ENCODE results near the gene PARD3B.

PARD3B gene

DNA sequence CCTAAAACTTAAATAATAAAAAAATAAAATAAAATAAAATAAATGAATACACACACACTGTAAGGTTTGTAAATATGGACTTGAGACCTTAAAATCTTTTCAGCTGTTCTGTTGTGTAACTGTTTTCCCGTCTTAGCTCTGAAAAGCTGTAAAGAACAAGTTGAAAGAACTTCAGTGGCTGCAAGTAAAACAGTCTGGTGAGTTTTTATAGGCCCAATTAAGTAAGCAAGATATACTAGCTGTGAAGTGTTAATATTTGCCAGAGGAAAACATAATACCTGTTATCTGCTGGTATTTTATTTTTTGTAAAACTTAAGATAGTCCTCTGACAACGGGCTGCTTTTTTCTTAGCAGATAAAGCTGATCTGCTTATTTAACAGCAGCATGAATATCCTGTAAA lies 960.1 kb downstream of the PARD3B start:
- ChIA-PET POLR2A (no interaction called here), CTCF (no interaction called here)
- no peak for TF ChIP-seq BHLHE40 (IDR thresholded peaks at IDR 0.05; ENCODE audit: borderline replicate concordance)
- TF ChIP-seq ARNT (IDR thresholded peaks at IDR 0.05): no peak
- no peak for TF ChIP-seq LEF1 (IDR thresholded peaks at IDR 0.05; ENCODE audit: borderline replicate concordance)
- TF ChIP-seq FOXK2 (IDR thresholded peaks at IDR 0.05): no peak
- TF ChIP-seq, protein P1, sequence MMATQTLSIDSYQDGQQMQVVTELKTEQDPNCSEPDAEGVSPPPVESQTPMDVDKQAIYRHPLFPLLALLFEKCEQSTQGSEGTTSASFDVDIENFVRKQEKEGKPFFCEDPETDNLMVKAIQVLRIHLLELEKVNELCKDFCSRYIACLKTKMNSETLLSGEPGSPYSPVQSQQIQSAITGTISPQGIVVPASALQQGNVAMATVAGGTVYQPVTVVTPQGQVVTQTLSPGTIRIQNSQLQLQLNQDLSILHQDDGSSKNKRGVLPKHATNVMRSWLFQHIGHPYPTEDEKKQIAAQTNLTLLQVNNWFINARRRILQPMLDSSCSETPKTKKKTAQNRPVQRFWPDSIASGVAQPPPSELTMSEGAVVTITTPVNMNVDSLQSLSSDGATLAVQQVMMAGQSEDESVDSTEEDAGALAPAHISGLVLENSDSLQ (IDR thresholded peaks at IDR 0.05): no peak
- no peak for TF ChIP-seq ELF4 (IDR thresholded peaks at IDR 0.05)
- no peak for TF ChIP-seq ZNF384 (IDR thresholded peaks at IDR 0.05)
- no peak for TF ChIP-seq SUZ12 (IDR thresholded peaks at IDR 0.05)
- TF ChIP-seq SP1 (IDR thresholded peaks at IDR 0.05): no peak
- no peak for TF ChIP-seq TARDBP (IDR thresholded peaks at IDR 0.05)
- DNase-seq (ENCODE audit: extremely low spot score): no peak

DNA sequence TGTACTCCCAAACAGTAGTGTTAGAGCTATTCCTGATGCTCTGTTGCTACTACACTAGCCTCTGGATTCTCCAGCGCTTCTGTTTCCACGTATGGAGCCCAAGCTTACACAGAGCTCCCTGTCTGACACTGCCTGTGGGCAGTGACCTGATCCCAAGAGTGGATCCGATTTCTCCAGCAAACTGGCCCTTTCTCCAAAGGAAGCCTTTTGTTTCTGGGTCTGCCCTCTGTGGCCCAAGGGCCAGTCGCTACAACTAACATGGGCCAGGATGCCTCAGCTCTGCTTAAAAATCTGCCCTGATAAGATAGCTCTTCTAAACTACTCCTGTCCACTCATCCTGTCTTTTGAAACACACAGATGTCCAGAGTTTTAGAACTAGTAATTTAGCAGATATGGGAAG lies 964.4 kb downstream of the PARD3B start:
- ChIA-PET CTCF (interaction anchor here (0.6 kb wide), 1 partner anchor 1250 kb away, joined by 3 read pairs; no protein-coding TSS in a partner anchor), POLR2A (no interaction called here)
- no peak for DNase-seq (ENCODE audit: extremely low spot score)
- TF ChIP-seq CTBP1 (IDR thresholded peaks at IDR 0.05; ENCODE audit: borderline replicate concordance) (no peak), ZNF384 (IDR thresholded peaks at IDR 0.05) (no peak), NFRKB (IDR thresholded peaks at IDR 0.05) (no peak), SUZ12 (IDR thresholded peaks at IDR 0.05) (no peak), ELF4 (IDR thresholded peaks at IDR 0.05) (no peak), BHLHE40 (IDR thresholded peaks at IDR 0.05; ENCODE audit: borderline replicate concordance) (no peak), FOXK2 (IDR thresholded peaks at IDR 0.05) (no peak), TARDBP (IDR thresholded peaks at IDR 0.05) (no peak), FOXM1 (IDR thresholded peaks at IDR 0.05; ENCODE audit: borderline replicate concordance) (no peak), FOXA1 (IDR thresholded peaks at IDR 0.05) (no peak), HDGF (IDR thresholded peaks at IDR 0.05; ENCODE audit: borderline replicate concordance) (no peak)

DNA sequence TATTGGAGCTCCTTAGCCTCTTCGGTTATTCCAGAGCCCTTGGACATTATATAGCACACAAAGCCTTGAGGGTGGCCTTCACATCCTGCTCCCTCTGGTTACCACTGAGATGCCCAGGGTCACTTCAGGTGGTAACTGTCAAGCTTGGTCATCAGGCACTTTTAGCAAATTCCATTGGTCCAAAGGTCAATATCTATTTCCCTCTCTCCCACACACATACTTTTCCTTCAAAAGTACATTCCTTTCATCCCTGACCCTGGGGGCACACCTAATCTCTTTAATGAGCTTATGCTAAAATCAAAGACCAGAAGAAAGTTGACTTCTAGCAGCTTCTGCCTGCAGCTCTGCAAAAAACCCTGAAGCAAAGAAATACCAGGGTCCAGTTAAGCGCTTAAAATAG lies 965.1 kb downstream of the PARD3B start:
- ChIA-PET POLR2A (no interaction called here), CTCF (no interaction called here)
- TF ChIP-seq SUZ12 (IDR thresholded peaks at IDR 0.05) (no peak), NFRKB (IDR thresholded peaks at IDR 0.05) (no peak), ELF4 (IDR thresholded peaks at IDR 0.05) (no peak), BHLHE40 (IDR thresholded peaks at IDR 0.05; ENCODE audit: borderline replicate concordance) (no peak), FOXM1 (IDR thresholded peaks at IDR 0.05; ENCODE audit: borderline replicate concordance) (no peak), FOXK2 (IDR thresholded peaks at IDR 0.05) (no peak), ARNT (IDR thresholded peaks at IDR 0.05) (no peak), SP1 (IDR thresholded peaks at IDR 0.05) (no peak), TARDBP (IDR thresholded peaks at IDR 0.05) (no peak), LEF1 (IDR thresholded peaks at IDR 0.05; ENCODE audit: borderline replicate concordance) (no peak), FOXA1 (IDR thresholded peaks at IDR 0.05) (no peak), CTBP1 (IDR thresholded peaks at IDR 0.05; ENCODE audit: borderline replicate concordance) (no peak)
- TF ChIP-seq, protein P1 (IDR thresholded peaks at IDR 0.05): no peak
- no peak for DNase-seq (ENCODE audit: extremely low spot score)

DNA sequence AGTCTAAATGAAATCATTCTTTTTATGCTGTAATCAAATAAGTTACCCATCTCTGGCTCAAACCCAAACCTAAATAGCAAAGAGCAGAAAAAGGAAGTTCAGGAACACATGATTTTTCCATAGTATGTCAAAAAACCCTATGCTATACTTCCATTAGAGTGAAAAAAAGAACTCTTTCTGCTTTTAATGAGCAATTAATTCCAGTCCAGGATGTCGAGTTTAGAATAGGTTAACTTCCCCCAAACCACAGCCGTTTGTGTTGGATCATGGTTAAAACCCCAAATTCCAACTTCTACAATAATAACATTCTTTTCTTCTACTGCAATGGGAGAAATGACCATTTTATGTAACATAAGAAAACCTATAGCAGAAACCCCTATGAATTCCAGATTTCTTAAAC lies 965.9 kb downstream of the PARD3B start:
- no peak for TF ChIP-seq BHLHE40 (IDR thresholded peaks at IDR 0.05; ENCODE audit: borderline replicate concordance)
- no peak for TF ChIP-seq ZNF384 (IDR thresholded peaks at IDR 0.05)
- TF ChIP-seq CTBP1 (IDR thresholded peaks at IDR 0.05; ENCODE audit: borderline replicate concordance): no peak
- no peak for TF ChIP-seq FOXM1 (IDR thresholded peaks at IDR 0.05; ENCODE audit: borderline replicate concordance)
- no peak for TF ChIP-seq L3MBTL2 (conservative IDR thresholded peaks at IDR 0.05)
- TF ChIP-seq SP1 (IDR thresholded peaks at IDR 0.05): no peak
- TF ChIP-seq SUZ12 (IDR thresholded peaks at IDR 0.05): no peak
- TF ChIP-seq, protein P1 (IDR thresholded peaks at IDR 0.05): no peak
- TF ChIP-seq NFRKB (IDR thresholded peaks at IDR 0.05): no peak
- TF ChIP-seq TARDBP (IDR thresholded peaks at IDR 0.05): no peak
- no peak for TF ChIP-seq HDGF (IDR thresholded peaks at IDR 0.05; ENCODE audit: borderline replicate concordance)
- TF ChIP-seq ELF4 (IDR thresholded peaks at IDR 0.05): no peak
- no peak for TF ChIP-seq ARNT (IDR thresholded peaks at IDR 0.05)
- no peak for TF ChIP-seq FOXA1 (IDR thresholded peaks at IDR 0.05)
- no peak for TF ChIP-seq FOXK2 (IDR thresholded peaks at IDR 0.05)
- TF ChIP-seq LEF1 (IDR thresholded peaks at IDR 0.05; ENCODE audit: borderline replicate concordance): no peak
- ChIA-PET POLR2A (no interaction called here), CTCF (no interaction called here)
- DNase-seq (ENCODE audit: extremely low spot score): no peak

DNA sequence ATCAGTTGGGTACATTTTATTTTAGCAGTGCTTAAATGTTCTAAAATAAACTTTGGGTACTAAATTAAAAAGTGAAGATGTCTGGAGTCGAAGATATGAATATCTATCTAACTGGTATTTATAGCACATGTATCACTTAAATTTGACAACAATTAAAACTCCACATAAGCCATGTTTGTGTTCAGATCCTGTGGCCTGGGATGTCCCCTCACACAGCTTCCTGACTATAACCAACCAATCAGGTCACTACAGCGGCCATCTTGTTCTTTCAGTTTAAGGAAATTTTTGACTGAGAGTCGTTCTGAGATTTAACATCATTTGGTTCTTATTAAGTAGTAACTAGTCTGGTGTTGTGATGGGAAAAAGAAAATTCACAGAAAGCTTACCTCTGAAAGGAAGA lies 966.4 kb downstream of the PARD3B start:
- CTCF ChIA-PET: no interaction called here
- no peak for DNase-seq (ENCODE audit: extremely low spot score)
- POLR2A ChIA-PET: no interaction called here
- no peak for TF ChIP-seq TARDBP (IDR thresholded peaks at IDR 0.05)
- TF ChIP-seq BHLHE40 (IDR thresholded peaks at IDR 0.05; ENCODE audit: borderline replicate concordance): no peak
- no peak for TF ChIP-seq ARNT (IDR thresholded peaks at IDR 0.05)
- no peak for TF ChIP-seq L3MBTL2 (conservative IDR thresholded peaks at IDR 0.05)
- TF ChIP-seq ZNF384 (IDR thresholded peaks at IDR 0.05): no peak
- TF ChIP-seq, protein P1 (IDR thresholded peaks at IDR 0.05): no peak
- TF ChIP-seq FOXA1 (IDR thresholded peaks at IDR 0.05): no peak
- TF ChIP-seq FOXK2 (IDR thresholded peaks at IDR 0.05): no peak
- TF ChIP-seq NFRKB (IDR thresholded peaks at IDR 0.05): no peak
- no peak for TF ChIP-seq LEF1 (IDR thresholded peaks at IDR 0.05; ENCODE audit: borderline replicate concordance)
- no peak for TF ChIP-seq SUZ12 (IDR thresholded peaks at IDR 0.05)
- TF ChIP-seq CTBP1 (IDR thresholded peaks at IDR 0.05; ENCODE audit: borderline replicate concordance): no peak
- TF ChIP-seq SP1 (IDR thresholded peaks at IDR 0.05): no peak
- TF ChIP-seq ELF4 (IDR thresholded peaks at IDR 0.05): no peak
- no peak for TF ChIP-seq HDGF (IDR thresholded peaks at IDR 0.05; ENCODE audit: borderline replicate concordance)
